GM12892 (cell line): ENCODE data around the gene CYTH3.

Experiments
- POLR2A ChIP-seq: IDR thresholded peaks from 2 replicates; pipeline ENCODE4 v1.6.1; 2011; ENCODE audit warnings: low read depth, low read length, control low read depth
- POLR2AphosphoS5 ChIP-seq: IDR thresholded peaks from 2 replicates; pipeline ENCODE4 v1.6.1; 2011; ENCODE audit warnings: low read depth, low read length, control low read depth

GRCh38 chr7:6182993-6183392, 89.4 kb downstream of the CYTH3 start:
- TF ChIP-seq POLR2A (no peak), POLR2AphosphoS5 (no peak)
